K562 (cell line): Measurements from ENCODE around the gene GZMM. TPM values are rescaled to one million over a fixed set of nuclear protein-coding genes. Genes with fewer than 3 reads are reported as not detected.
A peak's percentile ranks its signal among the peaks of the same experiment; 100 is the strongest.

Experiments used
- ATAC-seq: fragments of 200-7000 bp; cut with Tn5 transposase; 3 replicates; pipeline ENCODE4 v1.9.1; 2020; ENCODE audit warnings: moderate library complexity
- BruUV-seq: library from RNA; stranded (reverse); fragments of 400-500 nt; replicated peaks from 2 replicates; lab custom pipeline; 2021; lab: Mats Ljungman, UMichigan
- CTCF ChIA-PET: fragments of 300-600 bp; formaldehyde crosslinking; extraction: SDS; loops from one replicate; lab custom pipeline; 2021; ENCODE audit warnings: low intra/inter-chr PET ratio; lab: Yijun Ruan, JAX
- POLR2A ChIA-PET: fragments of 300-600, 350-650 bp; sonication (Branson Sonifier 250); formaldehyde crosslinking; extraction: SDS; loops from one replicate; lab custom pipeline; 2021; ENCODE audit warnings: antibody characterized with exemption, inconsistent platforms; lab: Yijun Ruan, JAX
- DNase-seq, 4 experiments: peaks; one replicate each; pipeline versions ENCODE4 v3.0.0 to v3.0.0-alpha.2; 2011 to 2018; ENCODE audit warnings: low spot score in 3 of 4, mixed read lengths in 3 of 4; ENCODE audit errors: extremely low read depth in 1 of 4
- FAIRE-seq: peaks from 2 replicates; lab custom pipeline; 2011; peaks lifted over from hg19 to GRCh38; lab: Jason Lieb, UNC
- H2AFZ ChIP-seq: 2 replicates; pipeline ENCODE4 v1.6.0; 2011; ENCODE audit warnings: low read depth, low read length, control low read depth, inconsistent platforms
- H3K27ac ChIP-seq: fragments of 200-600 bp; 3 replicates; pipeline ENCODE4 v1.8.0; 2011; ENCODE audit warnings: low read depth, mild to moderate bottlenecking, control low read depth, inconsistent platforms, low read length, moderate library complexity, mixed read lengths; ENCODE audit errors: extremely low read depth
- H3K27me3 ChIP-seq, 2 experiments: fragments of 300-600 bp in 1 of 2; 2 replicates in 1 of 2; 3 replicates in 1 of 2; pipeline versions ENCODE4 v1.6.0 to v1.8.0; 2011; ENCODE audit warnings: inconsistent platforms in 2 of 2, low read length in 2 of 2, mild to moderate bottlenecking in 1 of 2, mixed read lengths in 1 of 2, moderate library complexity in 1 of 2; ENCODE audit not compliant: control insufficient read depth in 2 of 2, insufficient read depth in 2 of 2
- H3K36me3 ChIP-seq: fragments of 300-600 bp; 3 replicates; pipeline ENCODE4 v1.8.0; 2011; ENCODE audit warnings: mild to moderate bottlenecking, low read length, inconsistent platforms; ENCODE audit not compliant: control insufficient read depth, insufficient read depth
- H3K4me1 ChIP-seq, 2 experiments: fragments of 200-600 bp in 1 of 2; replicated peaks in 1 of 2; 2 replicates in 1 of 2; 3 replicates in 1 of 2; pipeline versions ENCODE4 v1.5.1 to v1.8.0; 2011; ENCODE audit warnings: inconsistent platforms in 2 of 2, low read length in 2 of 2, mild to moderate bottlenecking in 1 of 2, mixed read lengths in 1 of 2, moderate library complexity in 1 of 2; ENCODE audit not compliant: control insufficient read depth in 2 of 2, insufficient read depth in 2 of 2
- H3K4me2 ChIP-seq: 2 replicates; pipeline ENCODE4 v1.6.1; 2011; ENCODE audit warnings: low read length, control low read depth, inconsistent platforms, mixed read lengths; ENCODE audit not compliant: insufficient read depth
- H3K4me3 ChIP-seq: fragments of 200-600 bp; sonication (generic), shearing (Covaris generic); 2 replicates; pipeline ENCODE4 v1.5.1; 2016; ENCODE audit warnings: control low read depth, inconsistent platforms
- H3K79me2 ChIP-seq: fragments of 200-600 bp; 3 replicates; pipeline ENCODE4 v1.8.0; 2011; ENCODE audit warnings: low read length, inconsistent platforms; ENCODE audit not compliant: control insufficient read depth, insufficient read depth
- H3K9ac ChIP-seq, 2 experiments: 2 replicates each; pipeline versions ENCODE4 v1.6.0 to v1.6.1; 2011; ENCODE audit warnings: low read depth in 2 of 2, low read length in 2 of 2, control low read depth in 1 of 2, inconsistent platforms in 1 of 2, mild to moderate bottlenecking in 1 of 2, mixed read lengths in 1 of 2; ENCODE audit not compliant: insufficient read depth in 1 of 2
- H3K9me1 ChIP-seq: one replicate; pipeline ENCODE4 v1.6.0; 2011; ENCODE audit warnings: inconsistent platforms, mild to moderate bottlenecking, low read length, moderate library complexity; ENCODE audit not compliant: control insufficient read depth, insufficient read depth
- H3K9me3 ChIP-seq: replicated peaks from 2 replicates; pipeline ENCODE4 v1.5.1; 2011; ENCODE audit warnings: low read depth, low read length, inconsistent platforms; ENCODE audit not compliant: control insufficient read depth, insufficient read depth
- H4K20me1 ChIP-seq: replicated peaks from 2 replicates; pipeline ENCODE4 v1.6.1; 2011; ENCODE audit warnings: low read length, inconsistent platforms, mixed read lengths; ENCODE audit not compliant: control insufficient read depth, insufficient read depth
- BRD4 ChIP-seq: fragments of 200-600 bp; sonication (generic); IDR thresholded peaks from 2 replicates; pipeline ENCODE4 v1.6.1; 2017; ENCODE audit warnings: inconsistent platforms
- ELK1 ChIP-seq: sonication (generic); formaldehyde crosslinking; IDR thresholded peaks from 2 replicates; pipeline ENCODE4 v1.8.1; 2022; ENCODE audit warnings: missing genetic modification reagents
- EP400 ChIP-seq: fragments of 450-650 bp; IDR thresholded peaks from 2 replicates; pipeline ENCODE4 v1.6.1; 2017; ENCODE audit warnings: antibody characterized with exemption, mild to moderate bottlenecking, moderate library complexity
- FOXJ2 ChIP-seq: fragments of 200-800 bp; sonication (Bioruptor generic); IDR thresholded peaks from 2 replicates; pipeline ENCODE4 v1.6.1; 2016; ENCODE audit warnings: missing genetic modification characterization, missing compliant biosample characterization
- GATA2 ChIP-seq: sonication (generic); formaldehyde crosslinking; IDR thresholded peaks from 2 replicates; pipeline ENCODE4 v1.4.0; 2020; ENCODE audit warnings: mild to moderate bottlenecking, missing genetic modification reagents
- NKRF ChIP-seq: fragments of 450-650 bp; IDR thresholded peaks from 2 replicates; pipeline ENCODE4 v1.6.1; 2016; ENCODE audit warnings: borderline replicate concordance
- ZBTB1 ChIP-seq: sonication (generic); formaldehyde crosslinking; IDR thresholded peaks from 2 replicates; pipeline ENCODE4 v1.8.1; 2023; ENCODE audit warnings: missing genetic modification reagents, low read depth, mild to moderate bottlenecking, borderline replicate concordance
- ZBTB11 ChIP-seq, 3 experiments: fragments of 200-800 bp in 1 of 3; fragments of 250-450 bp in 1 of 3; fragments of 450-650 bp in 1 of 3; sonication (Bioruptor Pico) in 1 of 3; sonication (Bioruptor generic) in 1 of 3; formaldehyde crosslinking in 1 of 3; IDR thresholded peaks; 2 replicates each; pipeline versions ENCODE4 v1.6.1 to v1.8.0; 2016 to 2022; ENCODE audit warnings: mild to moderate bottlenecking in 2 of 3, missing genetic modification characterization in 2 of 3, missing compliant biosample characterization in 1 of 3, moderate library complexity in 1 of 3
- ZNF24 ChIP-seq: fragments of 450-650 bp; IDR thresholded peaks from 2 replicates; pipeline ENCODE4 v1.6.1; 2016
- WGBS: fragments of 100-300 bp; shearing (Covaris generic); methylation state at CpG from one replicate; pipeline ENCODE4 v1.1.6; 2016; ENCODE audit warnings: low coverage, mixed read lengths; ENCODE audit not compliant: insufficient coverage; ENCODE audit errors: missing lambda C conversion rate; 5-methylcytosine and 5-hydroxymethylcytosine counted together
- in situ Hi-C: fragments of 300-500 bp; cut with MboI; formaldehyde crosslinking; loops from 4 replicates; pipeline ENCODE4 v1.15.0; 2018; ENCODE audit warnings: inconsistent platforms, mixed read lengths
- intact Hi-C: fragments of 100-400 bp; cut with micrococcal nuclease; formaldehyde crosslinking; loops from 2 replicates; pipeline ENCODE4 v1.14.2; 2022
- polyA plus RNA-seq, 8 experiments: library from polyadenylated mRNA; depleted of rRNA in 4 of 8; stranded (reverse) in 5 of 8; unstranded in 3 of 8; fragments of >200 nt; fragmentation: Nextera tagmentation in 2 of 8; fragmentation: Illumina TruSeq in 1 of 8; extraction: Ambion mirVana in 2 of 8; extraction: Trizol in 1 of 8; gene quantifications; 2 replicates each; pipeline versions ENCODE4 v1.2.1 to v1.2.3, GENCODE V29; 2011 to 2014; ENCODE audit warnings: inconsistent platforms in 1 of 8, missing spikeins in 1 of 8
- total RNA-seq, 7 experiments: library from RNA; depleted of rRNA in 6 of 7; stranded (reverse); fragments of >200 nt in 6 of 7; fragmentation: Illumina TruSeq in 2 of 7; extraction: Trizol in 2 of 7; gene quantifications; 2 replicates each; pipeline versions ENCODE4 v1.2.1 to v1.2.3, GENCODE V29; 2011 to 2021; ENCODE audit warnings: low replicate concordance in 1 of 7
- TF ChIP-seq, protein P1 (sequence below), 2 experiments: IDR thresholded peaks in 1 of 2; conservative IDR thresholded peaks in 1 of 2; 2 replicates each; pipeline ENCODE4 v1.6.1; 2016; ENCODE audit warnings: low read depth in 2 of 2, mild to moderate bottlenecking in 1 of 2, missing compliant biosample characterization in 1 of 2, missing genetic modification characterization in 1 of 2, moderate library complexity in 1 of 2

The GZMM gene
- total and polyA plus RNA-seq, 9 of the 15 experiments (the other 6 are each of a cell fraction or from before 2014, with no cell fraction given), result 0.08 to 2.6 (median 0.70) TPM; not detected in 2

DNA sequence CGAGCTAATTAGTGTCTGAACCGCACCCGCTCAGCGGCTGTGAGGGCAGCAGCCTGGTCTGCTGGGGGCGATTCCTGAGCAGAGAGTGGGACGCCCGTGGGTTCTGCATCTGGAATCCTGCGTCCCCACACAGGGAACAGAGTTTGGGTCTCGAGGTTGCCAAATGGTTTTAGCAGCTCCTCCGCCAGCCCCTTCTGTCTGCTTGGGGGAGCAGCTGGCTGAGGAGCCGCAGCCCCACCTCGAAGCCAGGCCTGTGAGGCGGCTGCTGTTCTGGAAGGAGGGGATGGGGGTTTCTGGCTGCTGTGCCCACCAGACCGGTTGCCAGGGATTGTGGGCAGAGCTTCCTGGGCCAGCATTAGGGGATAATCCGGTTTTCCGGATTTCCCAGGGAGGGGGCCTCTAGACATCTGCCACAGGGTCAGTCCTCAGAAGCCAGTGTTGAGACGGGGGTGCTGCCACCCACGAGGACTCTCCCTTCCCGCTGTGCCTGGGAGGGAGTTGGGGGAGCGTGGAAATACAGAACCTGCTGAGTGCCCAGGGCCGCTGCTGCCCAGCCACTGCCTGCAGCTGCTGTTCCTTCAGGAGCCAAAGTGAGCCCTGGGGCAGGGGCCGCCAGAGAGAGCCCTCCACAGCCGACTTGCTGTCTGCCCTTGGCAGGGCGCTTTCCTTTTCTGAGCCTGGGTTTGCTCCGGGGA is 10.3 kb upstream of the GZMM start:
- FAIRE-seq (no peak), ATAC-seq (no peak), DNase-seq (peak in 1 of 4 experiments; percentile 13)
- intact Hi-C loops (loop anchor here (10.0 kb wide), 1 partner anchor 51 kb away; the partner anchor contains the start of gene HCN2), in situ Hi-C loops (no loop called here)
- 41% methylated on average over 23 of the region's 25 CpGs for WGBS
- H3K9ac ChIP-seq, result peak overlapping the region; percentile 83 to 99
- peaks cover 3% of the 10 kb centered on the region for H3K9me3 ChIP-seq
- no peaks in the 10 kb centered on the region for H3K27me3 ChIP-seq
- no peak overlapping the region for H2AFZ ChIP-seq
- H3K9me1 ChIP-seq, result peaks cover 6% of the 10 kb centered on the region
- H3K4me3 ChIP-seq, result peak overlapping the region; percentile 97
- H3K36me3 ChIP-seq, result peaks cover 49% of the 10 kb centered on the region; the same call in 1 of the 3 replicates
- H3K79me2 ChIP-seq, result peaks cover 49% of the 10 kb centered on the region
- peaks cover 16% of the 10 kb centered on the region for H4K20me1 ChIP-seq
- CTCF ChIA-PET, result no interaction called here
- POLR2A ChIA-PET, result interaction anchor here (0.6 to 2.8 kb wide), 11 partner anchors 7 to 372 kb away, joined by 3 to 12 read pairs (median 7); partner anchors contain the start of gene BSG
- BruUV-seq, result TSS peak; percentile 56
- H3K27ac ChIP-seq, result peak overlapping the region; percentile 87
- H3K4me2 ChIP-seq, result peak overlapping the region; percentile 86
- H3K4me1 ChIP-seq, result peaks cover 9 to 80% of the 10 kb centered on the region in 2 experiments; a peak in 4 of 5 replicates
- TF ChIP-seq ZNF24 (no peak), BRD4 (no peak), GATA2 (no peak), NKRF (no peak), FOXJ2 (tag) (no peak), EP400 (no peak), ZBTB11 (CRISPR knock-in tag; IDR thresholded peaks at IDR 0.05) (no peak), ELK1 (CRISPR knock-in tag) (no peak), ZBTB1 (CRISPR knock-in tag) (peak; percentile 69; the same call in 1 of the 2 replicates)
- TF ChIP-seq, protein P1, sequence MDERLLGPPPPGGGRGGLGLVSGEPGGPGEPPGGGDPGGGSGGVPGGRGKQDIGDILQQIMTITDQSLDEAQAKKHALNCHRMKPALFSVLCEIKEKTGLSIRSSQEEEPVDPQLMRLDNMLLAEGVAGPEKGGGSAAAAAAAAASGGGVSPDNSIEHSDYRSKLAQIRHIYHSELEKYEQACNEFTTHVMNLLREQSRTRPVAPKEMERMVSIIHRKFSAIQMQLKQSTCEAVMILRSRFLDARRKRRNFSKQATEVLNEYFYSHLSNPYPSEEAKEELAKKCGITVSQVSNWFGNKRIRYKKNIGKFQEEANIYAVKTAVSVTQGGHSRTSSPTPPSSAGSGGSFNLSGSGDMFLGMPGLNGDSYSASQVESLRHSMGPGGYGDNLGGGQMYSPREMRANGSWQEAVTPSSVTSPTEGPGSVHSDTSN (CRISPR knock-in tag; IDR thresholded peaks at IDR 0.05; ENCODE audit: low read depth), result no peak
- TF ChIP-seq, protein P1 (tag; conservative IDR thresholded peaks at IDR 0.05; ENCODE audit: low read depth), result no peak
